GM19372 (cell line): Measurements from ENCODE around the gene PGAP2.
A peak's percentile ranks its signal among the peaks of the same experiment; 100 is the strongest.

ENCODE experiments used
- ATAC-seq: cut with Tn5 transposase; IDR thresholded peaks from one replicate; pipeline ENCODE4 v1.9.1; 2021; ENCODE audit warnings: mild to moderate bottlenecking, low read depth, moderate library complexity; ENCODE audit not compliant: unreplicated experiment

The PGAP2 gene

GRCh38 chr11:3830088-3830487, 21.7 kb downstream of the PGAP2 start:
- ATAC-seq, result no peak

- no peak for ATAC-seq
These were observed 22.4 kb downstream of the PGAP2 start for GRCh38 chr11:3830730-3831129.

GRCh38 chr11:3831378-3832239, 23.2 kb downstream of the PGAP2 start:
- no peak for ATAC-seq

- no peak for ATAC-seq
These were observed 24.5 kb downstream of the PGAP2 start for GRCh38 chr11:3832816-3833215.

DNA sequence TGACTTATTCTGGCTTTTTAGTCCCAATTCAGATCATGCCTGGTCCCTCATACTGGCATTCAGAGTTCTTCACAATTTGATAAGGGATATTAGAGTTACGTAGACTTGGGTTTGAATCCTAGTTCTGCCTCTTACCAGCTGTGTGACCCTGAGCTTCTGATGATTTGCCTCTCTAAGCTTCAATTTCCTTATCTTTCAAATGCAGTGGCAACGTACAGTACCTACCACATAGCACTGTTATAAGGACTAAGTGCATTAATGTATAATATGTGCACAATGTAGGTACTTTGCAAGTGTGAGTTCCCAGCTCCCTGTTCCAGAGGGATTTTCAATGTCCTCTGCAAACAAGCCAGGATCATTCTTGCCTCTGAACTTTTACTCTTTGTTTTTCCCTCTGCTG, 25.1 kb downstream of the PGAP2 start:
- ATAC-seq, result no peak

DNA sequence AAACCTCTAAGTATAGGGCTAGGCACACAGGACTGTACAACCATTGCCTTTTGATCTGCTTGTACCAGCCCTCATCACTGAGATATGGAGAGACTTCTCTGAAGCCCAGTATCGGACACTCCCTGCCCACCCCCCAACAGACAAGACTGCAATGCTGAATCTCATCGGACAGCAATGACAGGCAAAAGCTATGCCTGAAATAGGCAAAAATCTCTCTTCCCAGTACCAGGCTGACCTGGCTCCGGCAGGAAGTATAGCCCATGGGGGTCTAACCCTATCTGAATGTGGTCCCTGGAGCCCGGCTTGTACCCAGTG, 25.9 kb downstream of the PGAP2 start:
- no peak for ATAC-seq

DNA sequence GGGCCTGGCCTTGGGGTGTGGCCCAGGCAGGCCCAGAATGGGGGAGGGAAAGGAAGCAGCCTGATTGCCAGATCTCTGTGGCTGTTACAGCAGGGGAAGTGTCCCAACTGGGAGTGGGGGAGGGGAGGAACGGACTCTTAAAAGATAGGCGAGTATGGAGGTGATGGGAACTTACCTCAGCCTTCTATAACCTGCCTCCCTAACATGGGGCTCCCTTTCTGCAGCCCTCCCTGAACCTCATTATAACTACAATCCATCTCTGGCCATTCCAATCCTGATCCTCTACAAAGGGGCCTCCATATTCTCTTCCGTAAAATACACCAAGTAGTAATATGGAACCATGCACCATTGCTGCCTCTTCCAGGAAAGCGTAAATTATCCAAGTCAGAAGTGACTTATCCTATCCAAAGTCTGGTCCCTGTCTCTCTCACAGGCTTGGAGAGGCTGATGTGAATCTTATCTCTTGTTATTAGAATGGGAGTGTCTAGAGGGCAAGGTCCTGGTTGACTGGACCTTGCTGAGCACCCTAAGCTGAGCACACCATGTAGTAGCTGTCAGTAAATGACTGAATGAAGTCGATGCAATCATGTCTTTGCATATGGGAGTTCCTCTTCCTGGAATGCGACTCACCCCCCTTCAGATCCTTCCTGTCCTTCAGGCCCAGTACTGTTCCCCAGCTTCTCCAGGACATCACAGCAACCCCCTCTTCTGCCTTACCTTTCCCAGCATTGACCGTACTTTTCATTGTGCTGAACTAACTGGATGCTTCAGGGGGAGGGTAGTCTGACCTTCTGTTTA, 26.5 kb downstream of the PGAP2 start:
- no peak for ATAC-seq

DNA sequence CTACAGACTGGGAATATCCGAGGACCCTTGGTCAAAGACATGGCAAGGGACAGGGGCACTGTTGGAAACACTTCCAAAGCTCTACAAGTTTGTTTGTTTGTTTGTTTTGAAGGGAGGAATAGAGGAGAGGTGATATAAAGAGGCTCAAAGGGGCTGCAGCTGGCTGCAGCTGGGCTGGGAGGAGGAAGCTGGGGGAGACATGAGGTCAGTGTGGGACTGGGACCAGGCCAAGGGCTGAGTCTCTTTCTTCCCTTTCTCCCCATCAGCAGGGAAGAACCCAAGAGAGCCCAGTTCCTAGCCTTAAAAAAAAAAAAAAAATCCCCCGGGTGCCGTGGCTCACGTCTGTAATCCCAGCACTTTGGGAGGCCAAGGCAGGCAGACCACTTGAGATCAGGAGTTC, 27.4 kb downstream of the PGAP2 start:
- ATAC-seq, result no peak

GRCh38 chr11:3836903-3837302, 28.5 kb downstream of the PGAP2 start:
- no peak for ATAC-seq

DNA sequence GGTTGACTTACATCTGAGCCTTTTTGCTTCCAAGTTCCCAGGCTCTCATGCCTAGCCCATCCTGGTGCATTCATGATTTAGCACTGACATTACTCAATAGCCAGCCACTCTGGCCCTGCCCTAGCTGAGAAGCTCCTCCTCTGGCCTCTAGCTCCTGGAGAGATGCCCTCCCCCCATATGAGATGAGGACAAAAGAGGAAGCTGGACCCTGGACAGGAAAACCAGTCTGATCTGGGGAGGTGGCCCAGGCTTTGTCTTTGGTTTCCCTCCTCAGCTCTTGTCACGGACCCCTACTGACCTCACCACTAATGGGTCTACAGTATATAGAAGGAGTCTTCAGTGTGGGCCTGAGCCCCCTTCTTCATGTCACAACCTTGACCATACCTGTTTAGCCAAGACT, 29.4 kb downstream of the PGAP2 start:
- no peak for ATAC-seq

GRCh38 chr11:3838504-3838903, 30.1 kb downstream of the PGAP2 start:
- no peak for ATAC-seq

DNA sequence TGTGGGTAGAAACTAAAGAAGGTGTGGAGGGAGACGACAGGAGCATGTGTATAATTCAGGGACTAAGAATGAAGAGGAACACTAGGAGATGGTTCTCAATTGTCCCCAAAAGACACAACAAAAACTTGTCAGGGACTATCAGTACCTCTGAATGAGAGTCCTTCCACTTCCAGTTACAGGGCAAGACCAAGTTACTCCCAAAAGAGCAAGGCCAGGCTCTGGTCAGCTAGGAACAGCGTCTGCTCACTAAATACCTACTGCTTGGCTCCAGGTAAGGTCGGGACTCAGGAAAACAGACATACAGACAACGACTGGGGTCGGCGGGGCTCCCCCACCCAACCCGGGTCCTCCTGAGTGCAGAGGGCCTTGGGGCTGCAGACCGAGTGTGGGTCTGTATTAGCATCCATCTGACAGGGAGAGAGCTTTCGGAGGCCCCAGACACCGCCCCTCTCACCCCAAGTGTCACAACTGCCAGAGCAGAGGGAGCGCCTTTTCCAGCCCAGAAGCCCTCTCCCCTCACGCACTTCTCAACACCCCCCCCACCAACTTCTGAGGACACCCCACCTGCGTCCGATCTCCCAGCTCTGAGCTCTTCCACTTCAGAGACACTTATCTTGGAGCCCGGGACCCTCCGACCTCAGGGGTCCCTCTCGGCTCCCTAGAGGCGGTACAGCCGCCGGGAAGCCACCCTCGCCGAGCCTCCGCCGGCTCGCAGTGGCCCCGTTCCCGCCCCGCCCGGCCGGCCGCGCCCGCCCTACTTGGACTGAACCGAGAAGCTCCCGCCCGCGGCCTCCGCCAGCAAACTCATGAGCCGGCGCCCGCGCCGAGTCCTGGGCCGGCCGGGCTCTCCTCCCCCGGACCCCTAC, 31.9 kb downstream of the PGAP2 start:
- ATAC-seq, result peak; percentile 1

DNA sequence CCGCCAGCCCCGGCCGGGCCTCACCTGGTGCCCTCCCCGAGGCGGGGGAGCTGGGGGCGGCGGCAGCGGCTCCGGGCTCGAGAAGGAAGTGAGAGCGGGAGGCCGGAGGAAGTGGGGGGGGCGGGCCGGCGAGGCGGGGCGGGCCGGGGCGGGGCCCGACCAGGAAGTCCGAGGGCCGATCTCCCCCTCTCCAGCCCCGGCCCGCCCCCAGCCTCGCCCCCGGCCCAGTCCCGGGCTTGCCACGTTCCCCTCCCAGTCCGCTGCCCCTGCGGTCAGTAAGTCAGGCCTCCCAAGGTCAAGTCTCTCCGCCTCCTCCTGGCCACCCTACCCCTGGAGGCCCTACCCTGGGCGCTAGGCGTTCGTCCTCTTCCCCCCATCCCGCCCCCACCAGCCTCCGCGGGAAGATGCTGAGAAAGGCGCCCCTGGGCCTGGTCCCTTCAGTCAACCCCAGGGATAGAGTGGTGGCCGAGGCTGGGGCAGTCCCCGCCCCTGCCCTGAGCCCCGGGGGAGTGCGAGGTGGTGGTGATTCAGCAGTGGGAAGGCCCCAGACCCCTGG, 32.6 kb downstream of the PGAP2 start, which contains the start of gene RHOG:
TSS of gene RHOG (minus strand) at position 90 of the 556 bp plus-strand sequence. CDS start 12,821 bp downstream, outside the sequence.
- ATAC-seq, result peak; percentile 30

DNA sequence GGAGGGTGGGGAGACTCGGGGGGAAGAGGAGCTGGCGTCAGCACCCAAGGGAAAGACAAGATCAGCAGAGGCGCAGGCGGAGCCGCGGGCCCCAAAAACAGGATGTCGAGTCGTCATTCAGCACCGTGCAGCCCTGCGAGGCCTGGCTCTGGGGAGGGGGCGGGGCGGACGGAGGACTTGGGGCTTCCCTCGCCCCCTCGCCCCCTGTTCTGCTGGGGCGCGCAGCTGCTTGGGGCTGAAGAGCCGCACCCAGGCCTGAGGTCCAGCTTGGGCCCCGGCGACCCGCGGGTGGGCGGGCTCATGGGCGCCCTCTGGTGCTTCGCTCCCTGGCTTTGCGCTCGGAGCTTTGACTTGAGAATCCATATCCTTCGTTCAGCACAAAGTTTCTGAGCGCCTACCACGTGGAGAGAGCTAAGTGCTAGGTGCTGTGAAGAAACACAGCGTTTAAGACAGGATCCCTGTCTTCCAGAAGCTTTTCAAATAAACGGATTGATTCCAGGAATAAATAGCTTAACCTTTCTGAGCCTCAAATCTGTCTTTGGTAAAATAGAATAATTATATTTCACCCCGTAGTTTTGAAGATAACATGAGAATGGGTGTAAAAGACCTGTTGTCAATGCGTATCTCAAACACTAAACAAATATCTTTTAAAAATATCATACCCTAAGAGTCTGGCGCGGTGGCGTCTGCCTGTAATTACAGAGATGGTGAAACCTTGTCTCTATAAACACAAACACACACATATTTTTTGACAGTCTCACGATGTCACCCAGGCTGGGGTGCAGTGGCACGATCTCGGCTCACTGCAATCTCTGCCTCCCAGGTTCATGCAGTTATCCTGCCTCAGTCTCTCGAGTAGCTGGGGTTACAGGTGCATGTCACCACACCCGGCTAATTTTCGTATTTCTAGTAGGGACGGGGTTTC, 33.3 kb downstream of the PGAP2 start:
- peak; percentile 49 for ATAC-seq

DNA sequence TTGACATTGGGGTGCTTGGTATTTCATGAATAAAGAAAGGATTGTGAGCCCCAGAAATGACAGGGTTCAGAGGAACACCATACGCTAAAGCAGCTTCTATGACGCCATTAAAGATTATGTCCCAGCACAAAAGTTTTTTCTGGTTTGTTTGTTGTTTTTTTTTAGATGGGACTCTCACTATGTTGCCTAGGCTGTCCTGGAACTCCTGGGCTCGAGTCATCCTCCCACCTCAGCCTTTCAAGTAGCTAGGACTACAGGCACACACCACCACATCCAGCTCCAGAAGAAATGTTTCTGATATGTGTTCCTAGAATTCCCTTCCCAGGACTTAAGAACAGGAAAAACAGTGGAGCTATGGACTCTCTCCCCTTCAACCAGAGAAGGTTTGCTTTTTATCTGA, 35.0 kb downstream of the PGAP2 start:
- no peak for ATAC-seq

- ATAC-seq, result no peak
These were observed 36.9 kb downstream of the PGAP2 start for GRCh38 chr11:3845246-3845645.

- no peak for ATAC-seq
These were observed 37.3 kb downstream of the PGAP2 start for GRCh38 chr11:3845670-3846069.

- no peak for ATAC-seq
These were observed 41.0 kb downstream of the PGAP2 start for GRCh38 chr11:3849297-3849874.

DNA sequence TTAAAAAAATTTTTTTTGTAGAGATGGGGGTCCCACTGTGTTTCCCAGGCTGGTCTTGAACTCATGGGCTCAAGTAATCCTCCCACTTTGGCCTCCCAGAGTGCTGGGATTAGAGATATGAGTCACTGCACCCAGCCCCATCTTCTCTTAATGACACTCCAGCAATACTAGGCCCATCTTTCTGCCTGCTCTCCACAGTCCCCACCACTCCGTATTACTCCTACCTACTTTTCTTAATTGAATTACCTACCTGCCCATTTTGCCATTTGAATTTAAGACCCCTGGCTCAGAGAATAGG, 45.1 kb downstream of the PGAP2 start:
- ATAC-seq, result no peak
